Spleen (tissue), 7 donors: ENCODE data around the gene SELENOS.

Experiments used
- CTCF ChIP-seq, 11 experiments: fragments of 200-600 bp in 7 of 11; fragments of 450-650 bp in 4 of 11; sonication (generic) in 4 of 11; IDR thresholded peaks in 8 of 11; conservative IDR thresholded peaks in 3 of 11; 1 replicate in 7 of 11; 2 replicates in 4 of 11; pipeline versions ENCODE4 v1.4.0 to v1.8.0; 2016 to 2021; ENCODE audit warnings: antibody characterized with exemption in 11 of 11, inconsistent platforms in 4 of 11, mild to moderate bottlenecking in 1 of 11
- POLR2AphosphoS5 ChIP-seq, 3 donors: sonication (generic); formaldehyde crosslinking; IDR thresholded peaks; one replicate each; pipeline ENCODE4 v1.5.1; 2017; ENCODE audit warnings: antibody characterized with exemption in 3 of 3
- donor health status: DM: no; HTN: no; CAD: no; lungs with moderate emphysema.
- donor health status: DM: no; HTN: no; CAD: no.
- donor health status: DM: no; HTN: no; CAD: no.

DNA sequence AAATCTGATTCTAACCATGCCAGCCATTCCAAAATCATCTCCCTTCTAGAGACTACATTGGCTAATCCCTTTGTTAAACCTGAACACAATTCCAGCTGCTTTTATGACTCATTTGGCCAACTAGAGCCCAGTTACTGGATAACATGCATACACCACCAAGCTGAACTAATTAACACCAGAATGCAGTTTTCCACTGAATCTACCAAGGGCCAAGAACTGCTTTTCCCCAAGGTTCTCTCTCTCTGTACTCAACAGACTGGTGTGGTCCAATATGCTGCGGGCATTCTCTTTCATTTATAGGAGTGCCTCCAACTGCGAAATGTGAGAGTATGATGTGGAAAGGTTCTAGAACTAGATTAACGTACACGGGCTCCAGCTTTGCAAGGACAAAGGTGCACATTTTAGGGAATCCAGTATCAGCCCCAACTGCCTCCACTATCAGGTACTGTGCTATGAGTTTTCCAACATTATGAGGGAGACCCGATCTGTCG is 26.9 kb downstream of the SELENOS start:
- TF ChIP-seq CTCF (IDR thresholded peaks at IDR 0.05 in 8 of 11, conservative IDR thresholded peaks at IDR 0.05 in 3 of 11) (no peak), POLR2AphosphoS5 (IDR thresholded peaks at IDR 0.05) (no peak)
